GM21576 (cell line): ENCODE data around the gene ETV6.

Experiments
- ATAC-seq: cut with Tn5 transposase; IDR thresholded peaks from one replicate; pipeline ENCODE4 v1.9.1; 2021; ENCODE audit warnings: mild to moderate bottlenecking, moderate library complexity; ENCODE audit not compliant: unreplicated experiment

The ETV6 gene

DNA sequence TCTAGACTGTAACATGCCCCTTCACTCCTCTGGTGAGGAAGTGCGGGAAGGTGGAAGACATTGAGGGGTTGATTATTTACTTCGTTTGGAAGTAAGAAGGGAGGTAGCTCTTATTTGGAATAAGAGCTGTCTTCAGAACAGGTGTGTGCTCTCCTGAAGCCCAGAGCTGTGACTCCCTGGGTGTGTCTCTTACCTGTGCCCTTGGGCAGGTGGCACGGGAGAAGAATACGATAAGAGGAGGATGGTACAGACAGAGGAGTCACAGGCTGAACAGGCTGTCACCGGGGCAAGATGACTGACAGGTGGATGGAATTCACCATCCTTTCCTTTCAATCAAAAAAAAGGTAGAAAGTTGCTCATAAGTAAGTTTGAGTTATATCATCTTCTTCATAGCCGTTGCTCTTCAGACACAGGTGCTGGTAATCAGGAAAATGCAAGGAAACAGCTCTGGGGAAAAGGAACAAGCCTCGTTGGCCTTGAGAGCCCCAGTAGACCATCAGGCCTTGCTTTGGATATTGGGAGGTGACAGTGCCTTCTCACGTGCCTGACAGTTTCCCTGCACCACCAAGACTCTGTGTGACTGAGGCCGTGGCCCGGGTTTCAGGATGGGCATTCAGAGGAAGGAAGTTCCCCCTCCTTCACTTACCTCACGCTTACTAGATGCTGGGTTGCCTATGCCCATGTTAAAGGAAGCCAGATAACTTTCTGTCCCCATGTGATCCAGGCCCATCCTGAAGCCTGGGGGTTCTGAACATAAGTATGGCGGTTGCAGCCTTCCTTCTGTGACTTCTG, 120.4 kb downstream of the ETV6 start:
- no peak for ATAC-seq

DNA sequence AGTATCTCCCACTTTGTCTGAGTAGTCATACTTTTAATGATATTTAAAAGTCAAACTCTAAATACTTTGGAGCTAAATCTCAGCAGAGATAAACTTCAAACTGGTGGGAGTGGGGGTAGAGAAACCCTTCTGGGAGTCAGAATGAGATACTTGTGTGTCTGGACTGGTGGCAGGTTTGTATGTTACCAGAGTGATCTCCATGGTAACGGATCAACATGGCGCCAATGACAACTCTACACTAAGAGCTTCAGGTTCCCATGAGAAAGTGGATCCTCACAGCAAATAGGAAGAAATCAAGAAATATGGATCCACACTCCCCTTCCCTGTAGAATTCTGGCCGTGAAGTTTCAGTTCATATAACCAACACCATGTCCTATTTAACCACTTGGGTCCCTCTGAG, 121.9 kb downstream of the ETV6 start:
- ATAC-seq, result no peak

DNA sequence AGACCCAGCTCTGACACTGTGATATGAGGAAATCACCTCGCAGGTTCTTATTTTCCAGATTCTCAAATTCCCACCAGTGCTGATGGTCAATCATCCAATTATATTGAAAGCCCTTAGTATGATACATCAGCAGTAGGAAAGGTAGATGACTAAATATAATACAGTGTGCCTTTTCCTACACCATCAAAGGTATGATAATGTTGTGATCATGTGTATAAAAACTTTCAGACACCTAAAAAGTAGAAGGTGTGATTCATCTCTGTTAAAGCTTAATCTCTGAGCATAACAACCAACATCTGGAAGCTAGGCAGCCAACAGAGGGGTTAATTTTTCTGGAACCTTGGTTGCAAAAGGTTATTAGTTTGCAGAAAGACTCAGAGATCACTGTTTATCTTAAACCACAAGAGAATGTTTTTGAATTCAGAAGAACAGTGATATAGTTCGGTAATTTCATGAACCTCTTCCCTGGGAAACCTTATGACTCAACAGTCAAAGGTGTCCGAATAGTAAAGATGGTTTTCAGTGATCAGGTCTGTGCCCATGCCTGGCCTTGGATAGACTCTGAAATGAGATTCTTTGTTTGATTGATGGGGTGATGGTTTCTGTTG, 122.5 kb downstream of the ETV6 start:
- no peak for ATAC-seq

DNA sequence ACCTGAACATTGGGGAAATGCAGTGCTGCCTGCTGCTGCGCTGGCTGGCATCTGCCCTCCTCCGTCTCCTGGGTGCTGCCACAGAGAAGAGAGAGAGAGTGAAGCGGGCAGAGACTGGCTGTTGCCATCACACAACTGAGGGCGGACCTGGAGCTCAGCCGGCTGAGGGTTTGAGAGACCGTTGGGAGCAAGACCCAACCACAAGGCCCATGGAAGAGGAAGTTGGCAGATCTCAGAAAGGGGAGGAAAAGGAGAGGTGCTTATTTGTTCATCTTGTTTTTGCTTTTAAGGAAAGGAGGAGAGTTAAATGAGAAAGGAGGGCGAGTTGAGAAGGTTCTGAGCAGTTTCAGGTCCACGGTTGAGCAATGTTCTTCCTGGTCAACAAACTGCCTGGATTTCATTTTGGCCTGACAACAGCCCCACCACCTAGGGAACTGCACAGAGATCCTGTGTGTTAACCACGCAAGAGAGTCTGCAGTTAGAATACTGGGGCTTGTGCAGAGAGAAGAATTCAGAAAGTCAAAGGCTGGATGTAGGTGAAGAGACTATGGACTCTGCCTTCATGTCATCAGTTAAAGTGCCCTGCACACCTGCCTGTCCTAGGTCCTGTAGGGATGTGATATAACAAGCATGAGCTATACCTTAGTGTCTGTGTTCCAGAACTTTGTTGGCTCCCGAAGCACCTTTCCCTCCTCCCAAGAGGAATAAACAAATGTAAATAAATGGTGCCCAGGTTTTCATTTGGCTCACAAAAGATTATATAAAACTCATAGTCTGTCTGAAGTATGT, 124.6 kb downstream of the ETV6 start:
- no peak for ATAC-seq

DNA sequence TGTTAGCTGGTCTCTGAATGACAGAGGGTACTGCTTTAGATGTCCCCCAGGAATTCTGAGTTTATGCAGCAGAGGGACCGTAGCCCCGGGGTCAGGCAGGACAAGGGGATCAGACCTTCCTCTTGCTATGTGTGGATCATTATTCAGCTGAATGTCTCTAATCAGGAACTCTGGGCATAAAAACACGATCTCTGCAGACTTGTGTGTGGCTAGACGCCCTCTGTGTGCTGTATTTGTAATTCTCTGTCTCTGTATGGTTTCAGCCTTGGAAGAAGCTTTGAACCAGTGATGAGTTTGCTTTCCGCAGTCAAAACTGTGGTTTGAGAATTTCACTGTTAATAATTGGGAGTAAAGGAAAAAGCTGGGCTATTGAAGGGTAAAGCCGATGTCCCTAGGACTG, 125.3 kb downstream of the ETV6 start:
- no peak for ATAC-seq

DNA sequence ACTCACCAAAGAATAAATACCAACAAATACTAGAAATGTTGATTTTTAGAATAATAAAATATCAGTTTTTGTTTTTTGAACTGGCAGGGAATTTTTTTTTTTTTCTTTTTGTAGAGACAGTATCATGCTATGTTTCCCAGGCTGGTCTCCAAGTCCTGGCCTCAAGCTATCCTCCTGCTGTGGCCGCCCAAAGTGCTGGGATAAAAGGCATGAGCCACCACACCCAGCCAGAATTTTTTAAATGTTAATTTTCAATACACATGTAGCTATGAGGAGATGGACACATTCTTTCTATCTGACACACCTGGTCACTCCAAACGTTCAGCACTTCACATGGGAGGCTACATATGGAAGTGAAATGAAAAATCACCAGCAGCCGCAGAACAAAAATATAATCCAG, 126.8 kb downstream of the ETV6 start:
- no peak for ATAC-seq

DNA sequence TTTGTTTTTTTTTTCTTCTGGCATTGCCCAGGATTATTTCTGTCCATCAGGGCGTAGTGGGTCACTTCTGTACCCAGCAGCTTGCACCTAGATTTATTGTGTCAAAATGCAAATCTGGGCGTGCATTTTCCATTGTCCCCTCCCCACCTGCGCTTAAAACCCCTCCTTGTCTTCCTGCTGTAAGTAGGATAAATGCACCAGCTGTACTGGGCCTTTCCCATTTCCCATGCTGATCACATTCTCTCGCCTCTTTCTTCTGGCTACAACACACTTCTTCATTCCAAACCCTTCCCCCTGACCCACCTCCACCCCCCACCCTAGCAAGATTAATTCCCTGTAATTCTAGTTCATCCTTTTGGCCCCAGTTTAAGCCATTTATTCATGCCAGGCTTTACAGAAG, 128.0 kb downstream of the ETV6 start:
- no peak for ATAC-seq

DNA sequence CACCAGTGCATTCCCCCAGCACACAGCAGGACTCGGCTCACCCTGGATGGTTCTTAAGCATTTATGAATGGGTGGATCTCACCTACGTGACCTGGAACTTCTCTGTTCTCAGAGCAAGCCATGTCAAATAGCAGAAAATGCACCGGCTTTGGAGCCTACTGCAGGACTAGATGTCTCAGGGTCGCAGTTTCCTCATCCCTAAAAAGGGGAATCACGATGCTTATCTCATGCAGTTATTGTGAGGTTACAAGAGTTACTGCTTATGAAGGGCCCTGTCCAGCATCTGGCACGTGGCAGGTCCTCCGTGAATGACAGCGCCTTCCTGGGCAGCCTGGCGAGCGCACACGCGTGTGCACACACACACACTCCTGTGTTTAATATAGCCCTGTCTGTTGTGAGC, 128.5 kb downstream of the ETV6 start:
- no peak for ATAC-seq

DNA sequence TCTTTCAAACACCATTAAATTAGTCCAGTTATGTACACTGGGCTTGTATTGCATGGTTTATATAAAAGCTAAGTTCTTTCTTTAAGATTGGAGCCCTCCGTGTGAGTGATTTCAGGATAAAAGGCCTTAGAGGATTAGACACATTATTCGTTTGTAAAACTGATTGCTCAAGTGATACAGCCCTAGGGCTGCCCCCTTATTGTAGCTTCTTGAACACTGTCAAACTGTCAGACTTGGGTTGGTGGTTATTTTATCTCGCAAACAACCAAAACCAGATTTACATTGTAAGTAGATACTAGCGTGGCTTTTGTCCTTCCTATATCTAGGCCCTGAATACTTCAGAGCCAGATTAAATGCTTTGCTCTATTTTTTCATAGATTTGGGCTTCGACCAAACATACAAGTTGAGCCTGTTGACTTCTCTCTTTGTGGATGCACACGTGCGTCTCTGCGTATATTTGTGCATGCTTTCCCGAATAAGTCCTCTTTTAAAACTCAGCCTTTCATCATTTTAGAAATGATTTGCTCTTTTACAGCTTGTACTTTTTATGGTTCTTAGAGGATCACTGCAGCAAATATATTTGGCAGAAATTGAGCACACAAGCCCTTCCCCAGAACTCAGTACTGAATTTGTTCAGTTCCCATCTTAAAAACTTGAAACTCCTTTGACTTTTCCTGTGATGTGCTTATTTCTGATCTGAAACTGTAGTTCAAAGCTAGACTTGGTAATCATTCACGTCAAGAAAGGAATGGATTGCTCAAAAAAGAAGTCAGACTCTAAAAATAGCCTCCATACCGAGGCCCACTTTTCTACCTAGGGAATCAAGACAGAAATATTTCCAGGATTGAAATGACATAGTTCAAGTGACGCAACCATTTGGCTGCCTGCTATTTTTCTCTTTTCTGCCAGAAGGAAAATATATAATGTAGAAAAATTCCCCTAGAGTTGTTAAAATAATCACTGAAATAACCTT, 129.5 kb downstream of the ETV6 start:
- no peak for ATAC-seq

DNA sequence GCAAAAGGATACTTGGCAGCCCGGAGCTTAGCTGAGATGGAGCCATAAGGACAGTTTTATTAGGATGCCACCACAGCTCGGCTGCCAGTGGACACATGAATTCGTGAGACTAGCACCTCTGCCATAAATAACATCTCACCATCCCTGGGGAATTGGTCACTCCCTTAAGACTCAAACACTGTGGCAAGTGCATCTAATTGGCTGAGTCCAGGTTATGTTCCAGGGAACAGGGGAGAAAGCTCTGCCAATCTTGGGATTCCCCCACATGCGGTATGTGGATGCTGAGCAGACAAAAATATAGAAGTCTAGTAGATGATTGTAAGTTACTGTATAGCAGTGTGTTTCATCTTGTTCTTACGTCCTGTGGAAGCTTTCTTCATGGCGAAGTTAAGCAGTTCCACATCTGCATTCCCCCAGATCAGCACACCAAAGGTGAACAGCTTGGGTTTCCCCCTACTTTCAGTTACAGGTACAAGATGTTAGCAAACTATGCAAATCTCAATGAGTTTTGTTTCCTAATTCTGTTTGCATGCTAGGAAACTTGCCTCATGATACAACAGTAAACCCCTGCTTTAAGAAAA, 131.1 kb downstream of the ETV6 start:
- peak; percentile 76 for ATAC-seq

DNA sequence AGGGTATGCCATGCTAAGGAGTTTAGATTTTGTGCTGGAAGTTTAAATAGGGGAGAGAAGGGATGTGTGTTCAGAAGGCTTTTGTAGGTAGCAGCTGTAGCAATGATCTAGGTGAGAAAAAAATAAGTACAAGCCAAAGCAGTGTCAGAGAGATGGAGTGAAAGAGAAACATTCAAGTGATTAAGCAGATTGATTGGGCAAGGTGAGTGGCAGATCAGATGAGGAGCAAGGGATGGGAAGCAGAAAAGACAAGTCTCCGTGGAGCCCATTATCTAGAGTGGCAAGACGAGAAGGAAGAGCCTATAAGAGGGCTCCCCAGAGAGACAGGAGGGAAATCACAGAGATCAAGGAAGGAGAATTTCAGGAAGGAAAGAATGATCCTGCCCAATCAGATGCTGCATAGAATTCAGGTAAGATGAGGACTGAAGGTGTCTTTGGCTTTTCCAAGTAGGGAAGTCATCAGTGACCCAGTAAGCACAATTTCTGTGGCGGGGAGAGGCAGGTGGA, 133.5 kb downstream of the ETV6 start:
- ATAC-seq, result no peak

DNA sequence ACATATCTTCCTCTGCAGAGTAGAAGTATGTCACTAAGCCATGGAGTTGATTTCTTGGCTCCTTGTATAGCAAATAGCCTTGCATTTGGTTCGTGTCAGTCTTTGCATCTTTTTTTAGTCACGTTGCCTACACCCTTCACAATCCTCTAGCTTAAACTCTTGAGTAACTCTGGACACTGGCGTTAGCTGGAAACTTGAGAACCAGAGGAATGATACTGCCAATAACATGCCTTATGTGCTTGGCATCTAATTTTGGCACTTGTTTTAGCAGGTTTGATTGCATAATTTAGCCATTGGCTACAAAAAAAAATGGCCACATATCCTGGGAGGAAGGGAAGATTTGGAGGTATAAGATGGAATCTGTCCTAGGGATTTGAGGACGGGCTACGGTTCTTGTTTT, 136.2 kb downstream of the ETV6 start:
- ATAC-seq, result no peak

DNA sequence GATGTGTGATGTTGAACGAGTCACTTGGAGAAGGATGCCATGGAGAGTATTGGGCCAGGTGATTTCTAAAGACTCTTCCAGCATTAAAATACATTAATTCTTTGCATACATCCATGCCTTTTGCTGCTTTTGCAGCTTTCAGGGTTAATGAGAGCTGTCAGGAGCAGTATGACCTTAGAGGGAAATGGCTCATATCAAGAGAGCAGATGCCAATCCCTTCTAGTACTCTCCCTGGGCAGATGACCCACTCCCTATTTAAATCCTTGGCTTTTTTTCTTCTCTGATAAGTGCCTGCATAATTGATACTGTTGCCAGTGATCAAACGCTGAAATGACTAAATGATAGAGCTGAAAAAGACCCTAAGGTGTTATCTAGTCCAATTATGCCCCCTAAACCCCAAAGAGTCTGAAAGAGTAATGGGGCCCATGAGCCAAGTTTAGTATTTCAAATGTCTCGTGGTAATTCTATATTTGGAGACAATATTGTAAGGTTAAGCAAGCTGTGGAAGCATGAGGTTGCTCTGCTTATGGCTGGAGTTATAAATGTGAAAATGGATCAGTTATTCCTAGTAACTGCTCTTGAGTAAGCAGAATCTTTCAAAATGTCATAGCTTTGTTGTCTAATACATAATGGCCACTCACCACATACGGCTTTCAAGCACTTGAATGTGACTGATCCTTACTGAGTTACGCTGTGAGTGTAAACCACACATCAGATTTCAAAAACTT, 137.3 kb downstream of the ETV6 start:
- no peak for ATAC-seq

DNA sequence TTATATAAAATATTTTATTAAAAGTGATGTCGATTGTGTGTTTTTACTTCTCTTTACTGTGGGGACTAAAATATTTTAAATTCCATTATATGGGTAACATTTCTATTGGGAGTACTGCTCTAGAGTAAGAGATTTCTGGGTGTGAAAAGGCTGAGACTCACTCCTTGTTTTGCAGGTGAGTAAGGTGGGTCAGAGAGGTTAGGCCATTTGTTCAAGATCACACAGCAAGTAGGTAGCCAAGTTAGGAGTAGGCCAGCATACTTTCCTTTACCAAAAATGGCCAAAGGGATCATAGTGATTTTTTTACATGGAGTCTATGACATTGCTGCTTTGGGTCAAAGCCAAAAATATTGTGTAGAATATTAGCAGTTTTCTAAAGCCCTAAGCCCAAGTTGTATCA, 138.0 kb downstream of the ETV6 start:
- ATAC-seq, result no peak

DNA sequence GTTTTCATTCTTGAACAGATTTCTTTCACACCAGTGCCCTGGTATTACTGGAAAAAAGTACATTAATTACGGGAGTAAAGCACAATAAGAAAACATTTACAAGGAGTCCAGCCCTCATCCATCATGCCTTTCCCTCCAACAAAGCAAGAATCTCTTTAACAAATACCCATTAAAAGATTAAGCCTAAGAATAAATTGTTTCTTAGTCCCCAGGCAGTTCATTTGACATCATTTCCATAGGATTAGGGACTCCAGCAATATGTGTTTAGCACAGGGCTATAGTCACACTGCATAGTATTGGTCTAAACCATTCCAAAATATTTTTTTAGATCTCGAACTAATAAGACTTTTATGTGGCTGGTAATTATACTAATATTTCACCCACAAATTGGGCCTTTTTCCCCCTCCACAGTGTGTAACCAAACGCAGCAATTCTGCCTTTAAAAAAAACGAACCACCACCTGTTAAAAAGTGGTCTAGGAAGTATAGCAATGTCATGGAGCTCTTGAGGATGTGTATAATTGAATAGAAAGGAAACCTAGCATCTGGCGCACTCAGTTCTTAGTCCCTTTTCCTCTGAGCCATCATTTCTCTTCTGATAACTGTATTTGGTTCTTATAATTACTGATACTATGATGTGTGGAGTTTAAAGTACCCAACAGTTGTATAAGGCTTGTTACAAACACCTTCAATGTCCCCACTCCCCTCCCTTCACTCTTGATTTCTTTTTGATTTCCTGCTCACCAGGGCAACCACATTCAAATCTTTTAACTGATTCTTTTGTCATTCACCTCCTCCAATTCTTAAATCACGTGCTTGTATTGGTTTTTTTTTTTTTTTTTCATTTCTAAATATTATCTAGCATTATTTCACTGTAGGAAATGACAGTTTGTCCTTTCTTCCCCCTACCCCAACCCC, 138.7 kb downstream of the ETV6 start:
- ATAC-seq, result no peak

DNA sequence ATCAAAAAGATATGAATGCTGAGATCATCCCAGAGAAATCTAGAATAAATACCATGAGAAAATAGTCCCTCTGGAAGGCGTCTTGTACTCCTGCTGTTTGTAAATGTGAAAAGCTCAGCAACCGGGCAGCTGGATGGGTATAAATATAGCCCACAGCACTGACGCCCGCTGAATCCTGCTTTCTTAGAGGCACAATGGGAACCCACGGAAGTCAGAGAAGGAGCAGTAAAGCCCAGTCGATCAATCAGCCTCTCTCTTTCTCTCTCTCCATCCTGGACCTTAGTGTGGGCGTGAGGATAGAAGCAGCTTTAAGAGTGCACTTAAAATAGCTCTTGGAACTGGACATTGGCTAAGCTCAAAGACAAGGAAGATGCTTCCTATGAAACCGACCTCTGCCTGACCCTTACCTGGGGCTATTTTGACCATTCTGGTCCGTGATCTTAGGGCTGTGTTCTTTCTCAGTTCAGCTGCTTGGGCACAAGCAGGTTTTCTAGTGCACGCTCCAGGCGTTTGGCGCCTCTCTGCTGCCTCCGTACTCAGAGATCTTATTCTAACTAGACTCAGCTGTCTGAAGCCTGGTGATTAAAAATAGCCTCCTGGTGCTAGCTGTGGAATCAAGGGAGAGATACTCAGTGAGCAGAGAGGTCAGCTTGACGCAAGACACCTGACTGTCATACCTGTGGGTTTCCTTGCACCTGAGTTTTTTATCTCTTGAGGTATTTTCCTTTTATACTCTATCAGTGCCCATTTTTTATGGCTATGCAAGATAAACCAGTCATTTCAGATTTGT, 144.6 kb downstream of the ETV6 start:
- ATAC-seq, result no peak

DNA sequence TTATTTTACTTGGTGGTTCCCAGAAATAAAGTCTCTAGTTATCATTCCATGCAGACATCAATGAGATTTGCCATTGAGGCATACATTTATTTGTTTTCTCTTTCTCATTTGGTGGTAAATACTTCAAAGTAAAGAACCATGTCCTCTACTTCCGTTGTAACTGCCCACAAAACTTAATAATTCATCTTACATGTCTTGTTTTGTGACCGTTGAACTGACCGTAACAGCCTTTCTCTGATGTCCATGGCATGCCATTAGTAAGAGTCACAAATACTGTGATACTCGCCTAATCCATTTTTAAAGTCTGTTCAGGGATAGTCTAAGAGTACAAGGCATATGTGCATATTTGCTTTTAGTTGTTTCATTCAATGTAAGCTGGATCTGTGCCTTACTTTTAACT, 145.3 kb downstream of the ETV6 start:
- no peak for ATAC-seq
